HTERT RPE-1 (cell line): ENCODE measurements around the gene SYT14.
"Not testable (repeated sequence)": the region's sequence is repeated elsewhere in the genome, so short reads cannot be mapped to it uniquely, and the experiment has no call there.

ENCODE experiments used
- in situ Hi-C: fragments of 300-500 bp; cut with MboI; formaldehyde crosslinking; loops from 4 replicates; pipeline ENCODE4 v1.14.3; 2020; ENCODE audit warnings: low sequenced_read_pairs

The SYT14 gene

DNA sequence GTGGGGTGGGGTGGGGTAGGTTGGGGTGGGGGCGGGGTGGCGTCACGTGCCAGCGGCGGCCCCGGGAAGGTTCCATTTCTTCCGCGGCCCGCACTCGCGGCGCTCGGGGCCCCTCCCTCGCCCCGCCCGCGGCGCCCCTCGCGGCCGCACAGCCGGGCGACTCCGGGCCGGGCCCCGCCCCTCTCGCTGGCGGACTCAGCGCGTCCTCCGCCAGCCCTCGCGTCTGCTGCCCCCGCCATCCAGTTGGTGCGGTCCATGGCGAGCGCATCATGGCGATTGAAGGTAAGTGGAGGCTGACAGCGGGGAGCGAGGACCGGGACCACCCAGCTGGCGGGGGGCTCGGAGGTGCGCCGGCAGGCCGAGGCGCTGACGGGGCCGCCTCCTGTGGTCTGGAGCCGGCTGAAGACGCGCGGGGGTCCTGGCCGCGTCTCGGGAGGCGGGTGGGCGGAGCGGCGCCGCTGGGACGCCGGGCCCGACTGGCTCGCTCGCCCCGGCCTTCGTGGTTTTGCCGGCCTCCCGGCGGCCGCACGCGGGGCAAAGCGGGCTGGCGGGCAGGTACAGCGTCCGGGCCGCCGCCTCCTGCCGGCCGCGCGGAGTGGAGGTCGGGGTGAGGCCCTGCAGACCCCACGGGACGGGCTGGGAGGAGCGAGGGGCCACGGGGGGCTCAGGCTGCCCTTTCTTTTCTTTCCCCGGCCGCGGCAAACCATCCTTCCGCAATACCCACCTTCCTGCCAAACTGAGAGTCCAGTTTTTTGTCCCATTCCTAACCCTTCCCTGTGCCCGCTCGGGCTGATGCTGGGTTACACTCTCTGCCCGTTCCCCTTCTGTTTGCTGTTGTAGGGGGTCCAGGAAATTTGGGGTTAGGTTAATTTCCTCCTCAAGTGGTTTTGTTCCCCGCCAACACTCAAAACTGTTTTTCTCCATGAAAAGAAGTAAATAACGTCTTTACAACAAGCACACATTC, at the start of gene SYT14:
Gene SYT14, plus strand, starts transcription at position 222 of the 964 bp plus-strand sequence. Its CDS starts 48 bp downstream, at position 270.
- in situ Hi-C loops, result no loop called here

DNA sequence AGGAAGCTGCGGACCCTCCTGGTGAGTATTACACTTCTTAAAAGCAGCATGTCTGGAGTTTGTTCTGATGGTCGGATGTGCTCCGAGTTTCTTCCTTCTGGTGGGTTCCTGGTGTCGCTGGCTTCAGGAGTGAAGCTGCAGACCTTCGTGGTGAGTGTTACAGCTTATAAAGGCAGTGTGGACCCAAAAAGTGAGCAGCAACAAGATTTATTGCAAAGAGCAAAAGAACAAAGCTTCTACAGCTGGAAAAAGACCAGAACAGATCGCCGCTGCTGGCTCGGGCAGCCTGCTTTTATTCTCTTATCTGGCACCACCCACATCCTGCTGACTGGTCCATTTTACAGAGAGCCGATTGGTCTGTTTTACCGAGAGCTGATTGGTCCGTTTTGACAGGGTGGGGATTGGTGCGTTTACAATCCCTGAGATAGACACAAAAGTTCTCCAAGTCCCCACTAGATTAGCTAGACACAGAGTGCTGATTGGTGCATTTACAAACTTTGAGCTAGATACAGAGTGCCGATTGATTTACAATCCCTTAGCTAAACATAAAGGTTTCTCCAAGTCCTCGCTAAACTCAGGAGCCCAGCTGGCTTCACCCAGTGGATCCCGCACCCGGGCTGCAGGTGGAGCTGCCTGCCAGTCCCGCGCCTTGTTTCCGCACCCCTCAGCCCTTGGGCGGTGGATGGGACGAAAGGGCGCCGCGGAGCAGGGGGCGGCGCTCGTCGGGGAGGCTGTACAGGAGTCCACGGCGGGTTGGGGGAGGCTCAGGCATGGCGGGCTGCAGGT, 49.5 kb upstream of the SYT14 start:
- in situ Hi-C loops, result not testable (repeated sequence)

DNA sequence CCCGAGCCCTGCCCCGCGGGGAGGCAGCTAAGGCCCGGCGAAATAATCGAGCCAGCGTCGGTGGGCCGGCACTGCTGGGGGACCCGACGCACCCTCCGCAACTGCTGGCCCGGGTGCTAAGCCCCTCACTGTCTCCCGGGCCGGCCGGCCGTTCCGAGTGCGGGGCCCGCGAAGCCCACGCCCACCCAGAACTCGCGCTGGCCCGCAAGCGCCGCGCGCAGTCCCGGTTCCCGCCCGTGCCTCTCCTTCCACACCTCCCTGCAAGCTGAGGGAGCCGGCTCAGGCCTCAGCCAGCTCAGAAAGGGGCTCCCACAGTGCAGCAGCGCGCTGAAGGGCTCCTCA, 49.0 kb upstream of the SYT14 start:
- in situ Hi-C loops, result no loop called here

DNA sequence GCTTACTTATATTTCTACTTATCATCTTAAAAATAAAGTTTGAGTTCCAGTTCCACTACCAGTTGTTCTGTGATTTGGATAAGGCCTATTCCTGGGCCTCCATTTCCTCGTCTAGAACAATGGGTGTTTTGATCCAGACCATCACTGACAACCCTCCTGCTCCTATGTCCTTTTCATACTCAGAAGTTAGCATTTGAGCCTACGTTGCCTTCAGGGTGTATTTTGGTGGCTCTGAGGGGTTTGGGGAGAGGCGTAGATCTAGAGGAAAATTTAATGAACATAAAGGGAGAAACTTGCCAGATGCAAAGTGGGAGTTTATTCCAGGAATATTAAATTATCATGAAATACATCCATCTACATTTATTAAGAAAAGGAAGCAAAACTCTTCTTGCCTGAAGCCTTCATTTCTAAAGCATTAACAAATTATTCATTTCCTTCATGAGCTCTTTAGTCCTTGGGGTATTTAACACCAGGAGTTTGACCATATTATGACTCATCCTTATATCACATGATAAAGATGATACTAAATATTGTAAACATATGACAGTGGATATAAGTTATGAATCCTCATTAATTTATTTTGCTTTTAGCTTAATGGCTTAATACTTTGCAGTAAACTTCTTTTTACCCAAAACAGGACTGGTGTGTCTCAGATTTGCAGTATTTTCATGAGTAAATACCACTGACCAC, 47.2 kb upstream of the SYT14 start:
- in situ Hi-C loops, result no loop called here

DNA sequence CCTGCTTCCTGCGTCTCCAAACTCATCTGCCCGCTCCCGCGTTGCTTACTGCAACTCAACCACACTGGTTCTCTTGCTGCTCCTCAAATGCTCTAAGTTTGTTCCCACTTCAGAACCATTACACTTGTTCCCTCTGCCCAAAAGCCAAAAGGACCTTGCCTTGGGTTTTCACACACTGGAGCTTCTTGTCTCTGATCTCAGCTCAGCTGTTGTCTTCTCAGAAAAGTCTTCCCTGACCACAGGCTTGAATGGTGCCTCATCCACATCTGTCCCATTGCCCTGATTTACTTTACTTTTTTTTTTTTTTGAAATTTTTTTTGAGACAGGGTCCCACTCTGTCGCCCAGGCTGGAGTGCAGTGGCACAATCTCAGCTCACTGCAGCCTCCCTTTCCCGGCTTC, 44.3 kb upstream of the SYT14 start:
- in situ Hi-C loops, result no loop called here

DNA sequence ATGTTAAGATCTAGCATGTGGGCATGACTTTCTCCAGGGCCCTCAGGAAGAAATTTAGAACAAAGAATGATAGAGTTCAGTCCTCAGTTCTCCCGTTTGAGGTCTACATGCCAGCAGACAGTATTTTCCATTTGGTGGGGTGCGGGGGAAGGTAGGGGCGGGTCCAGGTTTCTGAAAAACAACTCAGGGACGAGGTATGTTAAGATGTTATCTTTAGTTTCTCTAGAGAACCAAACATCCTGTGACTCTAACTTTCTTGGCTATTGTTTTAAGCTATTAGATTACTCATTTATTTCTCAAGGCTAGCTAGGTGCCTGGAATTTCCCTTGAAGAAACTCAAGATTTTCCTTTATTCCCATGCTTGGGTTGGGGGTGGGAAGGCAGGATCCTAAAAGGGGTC, 42.3 kb upstream of the SYT14 start:
- in situ Hi-C loops, result no loop called here

DNA sequence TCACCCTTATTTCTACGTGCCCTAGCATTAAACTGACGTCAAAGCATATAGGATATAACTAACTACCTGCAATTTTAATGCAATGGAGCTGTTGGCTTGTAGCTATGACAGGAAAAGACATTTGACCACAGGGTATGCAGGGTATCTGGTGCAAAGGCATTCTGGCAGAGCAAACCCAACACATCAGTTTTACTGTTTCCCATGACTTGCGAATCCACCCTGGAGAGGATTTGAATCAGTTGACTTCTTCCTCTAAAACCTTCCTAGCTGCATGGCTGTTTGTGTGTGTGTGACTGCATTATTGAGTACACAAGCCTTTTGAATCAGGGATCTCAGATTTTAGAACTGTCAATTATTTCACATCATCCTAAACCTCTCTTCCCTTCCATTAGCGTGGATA, 41.7 kb upstream of the SYT14 start:
- in situ Hi-C loops, result no loop called here

DNA sequence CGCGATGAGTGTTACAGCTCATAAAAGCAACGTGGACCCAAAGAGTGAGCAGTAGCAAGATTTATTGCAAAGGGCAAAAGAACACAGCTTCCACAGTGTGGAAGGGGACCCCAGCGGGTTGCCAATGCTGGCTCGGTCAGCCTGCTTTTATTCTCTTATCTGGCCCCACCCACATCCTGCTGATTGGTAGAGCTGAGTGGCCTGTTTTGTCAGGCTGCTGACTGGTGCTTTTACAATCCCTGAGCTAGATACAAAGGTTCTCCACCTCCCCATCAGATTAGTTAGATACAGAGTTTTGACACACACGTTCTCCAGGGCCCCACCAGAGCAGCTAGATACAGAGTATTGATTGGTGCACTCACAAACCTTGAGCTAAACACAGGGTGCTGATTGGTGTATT, 39.7 kb upstream of the SYT14 start:
- in situ Hi-C loops, result not testable (repeated sequence)

DNA sequence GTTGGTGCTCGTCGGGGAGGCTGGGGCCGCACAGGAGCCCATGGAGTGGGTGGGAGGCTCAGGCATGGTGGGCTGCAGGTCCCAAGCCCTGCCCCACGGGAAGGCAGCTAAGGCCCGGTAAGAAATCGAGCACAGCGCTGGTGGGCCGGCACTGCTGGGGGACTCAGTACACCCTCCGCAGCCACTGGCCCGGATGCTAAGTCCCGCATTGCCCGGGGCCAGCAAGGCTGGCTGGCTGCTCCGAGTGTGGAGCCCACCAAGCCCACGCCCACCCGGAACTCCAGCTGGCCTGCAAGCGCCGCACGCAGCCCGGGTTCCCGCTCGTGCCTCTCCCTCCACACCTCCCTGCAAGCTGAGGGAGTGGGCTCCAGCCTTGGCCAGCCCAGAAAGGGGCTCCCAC, 39.2 kb upstream of the SYT14 start:
- in situ Hi-C loops, result not testable (repeated sequence)

- in situ Hi-C loops, result no loop called here
These were observed 38.1 kb upstream of the SYT14 start for GRCh38 chr1:209899948-209900347.

- in situ Hi-C loops, result no loop called here
These were observed 37.3 kb upstream of the SYT14 start for GRCh38 chr1:209900734-209901133.

DNA sequence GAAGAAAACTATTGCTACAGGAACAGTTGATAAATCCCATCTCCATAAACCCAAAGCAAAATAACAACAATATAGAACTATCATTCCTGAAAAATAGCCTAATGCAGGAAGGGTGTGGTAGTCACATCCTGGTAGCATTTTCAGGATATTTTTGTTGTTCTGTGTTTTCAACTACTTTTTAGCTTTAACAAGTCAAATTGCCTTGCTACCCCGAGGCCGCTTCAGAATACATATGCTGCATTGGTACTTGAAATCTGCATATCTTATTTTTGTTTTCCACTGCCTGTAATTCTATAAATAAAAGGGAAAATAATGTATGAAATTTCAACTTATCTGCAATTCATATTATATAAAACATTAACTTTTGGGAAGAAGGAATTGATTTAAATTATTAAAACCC, 36.8 kb upstream of the SYT14 start:
- in situ Hi-C loops, result no loop called here

DNA sequence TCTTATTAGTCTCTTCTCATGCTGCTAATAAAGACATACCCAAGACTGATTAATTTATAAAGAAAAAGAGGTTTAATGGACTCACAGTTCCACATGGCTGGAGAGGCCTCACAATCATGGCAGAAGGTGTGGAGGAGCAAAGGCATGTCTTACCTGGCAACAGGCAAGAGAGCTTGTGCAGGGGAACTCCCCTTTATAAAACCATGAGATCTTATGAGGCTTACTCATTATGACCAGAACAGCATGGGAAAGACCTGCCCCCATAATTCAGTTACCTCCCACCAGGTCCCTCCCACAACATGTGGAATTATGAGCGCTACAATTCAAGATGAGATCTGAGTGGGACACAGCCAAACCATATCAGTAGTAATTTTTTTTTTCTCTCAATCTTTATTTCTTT, 33.2 kb upstream of the SYT14 start:
- in situ Hi-C loops, result not testable (repeated sequence)

- in situ Hi-C loops, result no loop called here
These were observed 26.3 kb upstream of the SYT14 start for GRCh38 chr1:209911746-209912145.

DNA sequence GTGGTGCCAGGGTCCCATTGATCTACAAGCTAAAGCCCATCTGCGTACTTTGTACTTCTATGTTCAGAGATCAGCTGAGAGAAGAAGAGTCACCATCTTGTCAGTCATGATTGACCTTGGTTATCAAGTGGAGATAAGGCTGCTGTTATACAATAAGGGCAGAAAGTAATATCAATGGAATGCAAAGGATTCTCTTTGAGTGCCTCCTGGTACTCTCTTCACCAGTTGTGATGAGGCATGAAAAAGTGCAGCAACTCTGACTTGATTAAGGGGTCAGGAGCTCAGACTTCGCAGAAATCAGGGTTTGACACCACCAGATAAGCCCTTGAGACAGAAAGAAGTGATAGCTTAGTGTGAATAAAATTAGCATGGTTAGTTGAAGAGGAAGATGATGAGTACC, 25.7 kb upstream of the SYT14 start:
- in situ Hi-C loops, result no loop called here

DNA sequence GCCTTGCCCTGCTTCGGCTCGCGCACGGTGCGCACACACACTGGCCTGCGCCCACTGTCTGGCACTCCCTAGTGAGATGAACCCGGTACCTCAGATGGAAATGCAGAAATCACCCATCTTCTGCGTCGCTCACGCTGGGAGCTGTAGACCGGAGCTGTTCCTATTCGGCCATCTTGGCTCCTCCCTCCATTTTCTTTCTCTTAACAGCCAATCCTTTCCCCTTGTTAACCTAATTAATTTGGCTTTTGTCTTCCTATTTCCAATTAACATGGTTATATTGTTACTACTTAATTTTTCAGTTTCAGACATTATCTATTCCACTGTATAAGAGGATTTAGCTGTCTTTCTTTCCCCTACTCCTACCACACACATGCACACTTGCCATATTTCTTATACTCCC, 18.4 kb upstream of the SYT14 start:
- in situ Hi-C loops, result not testable (repeated sequence)

DNA sequence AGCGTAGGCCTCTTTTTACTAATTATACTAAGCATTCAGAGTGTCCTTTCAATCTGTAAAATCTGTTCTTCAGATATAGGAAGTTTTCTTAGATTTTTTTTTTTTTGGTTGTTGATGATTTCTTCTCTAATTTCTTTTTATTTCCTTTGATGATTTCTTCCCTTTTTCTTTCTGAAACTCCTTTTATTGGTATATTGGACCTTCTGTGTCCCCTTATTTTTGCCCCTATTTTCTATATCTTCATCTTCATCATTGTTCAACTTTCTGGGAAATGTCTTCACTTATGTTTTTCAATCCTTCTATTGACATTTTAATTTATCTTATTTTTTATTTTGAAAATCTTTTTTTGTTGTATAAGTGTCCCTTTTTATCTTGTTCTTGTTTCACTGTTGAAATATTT, 17.2 kb upstream of the SYT14 start:
- in situ Hi-C loops, result no loop called here

GRCh38 chr1:209924390-209924789, 13.6 kb upstream of the SYT14 start:
- in situ Hi-C loops, result no loop called here

- in situ Hi-C loops, result no loop called here
These were observed 12.0 kb upstream of the SYT14 start for GRCh38 chr1:209926045-209926444.

GRCh38 chr1:209927466-209927865, 10.6 kb upstream of the SYT14 start:
- in situ Hi-C loops, result no loop called here

GRCh38 chr1:209929751-209930150, 8.3 kb upstream of the SYT14 start:
- in situ Hi-C loops, result no loop called here
